ENCODE data around the gene LPP.

GRCh38 chr3:188241072-188241471 lies 87.1 kb downstream of the LPP start:
- TF ChIP-seq CTCF (IDR thresholded peaks at IDR 0.05; ENCODE audit: insufficient read depth, low read length) = no peak
- TF ChIP-seq REST (IDR thresholded peaks at IDR 0.05; ENCODE audit: insufficient replicate concordance, low read depth) = no peak
- no peak for TF ChIP-seq POLR2AphosphoS5 (IDR thresholded peaks at IDR 0.05; ENCODE audit: low read depth)
- TF ChIP-seq GABPA (IDR thresholded peaks at IDR 0.05; ENCODE audit: low read depth) = no peak
